HG03066 (cell line): ENCODE data around the gene TENT4B.

Source experiments
- ATAC-seq: cut with Tn5 transposase; IDR thresholded peaks from one replicate; pipeline ENCODE4 v1.9.1; 2021; ENCODE audit warnings: low read depth; ENCODE audit not compliant: unreplicated experiment

TENT4B gene

GRCh38 chr16:50252082-50252611 is 99.0 kb downstream of the TENT4B start:
- no peak for ATAC-seq

DNA sequence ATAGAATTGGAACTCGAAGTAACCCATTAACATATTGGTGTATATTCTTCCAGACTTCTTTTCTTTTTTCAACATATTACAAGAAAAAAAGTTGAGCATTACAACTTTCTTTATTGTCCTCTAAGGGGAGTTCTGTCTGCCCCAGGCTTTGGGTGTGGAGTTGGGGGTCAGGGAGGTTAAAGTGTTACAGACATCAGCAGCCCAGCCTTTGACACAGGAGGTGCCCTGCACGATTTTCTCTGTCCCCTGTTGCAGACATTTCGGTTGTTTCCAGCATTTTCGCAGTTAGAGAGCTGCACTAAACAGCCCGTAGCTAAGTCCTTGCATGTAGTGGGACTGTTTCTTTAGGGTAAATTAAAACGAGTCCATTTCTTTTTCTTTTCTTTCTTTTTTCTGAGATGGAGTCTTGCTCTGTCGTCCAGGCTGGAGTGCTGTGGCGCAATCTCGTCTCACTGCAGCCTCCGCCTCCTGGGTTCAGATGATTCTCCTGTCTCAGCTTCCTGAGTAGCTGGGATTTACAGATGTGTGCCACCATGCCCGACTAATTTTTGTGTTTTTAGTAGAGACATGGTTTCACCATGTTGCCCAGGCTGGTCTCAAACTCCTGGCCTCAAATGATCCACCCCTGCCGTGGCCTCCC is 99.9 kb downstream of the TENT4B start:
- no peak for ATAC-seq

DNA sequence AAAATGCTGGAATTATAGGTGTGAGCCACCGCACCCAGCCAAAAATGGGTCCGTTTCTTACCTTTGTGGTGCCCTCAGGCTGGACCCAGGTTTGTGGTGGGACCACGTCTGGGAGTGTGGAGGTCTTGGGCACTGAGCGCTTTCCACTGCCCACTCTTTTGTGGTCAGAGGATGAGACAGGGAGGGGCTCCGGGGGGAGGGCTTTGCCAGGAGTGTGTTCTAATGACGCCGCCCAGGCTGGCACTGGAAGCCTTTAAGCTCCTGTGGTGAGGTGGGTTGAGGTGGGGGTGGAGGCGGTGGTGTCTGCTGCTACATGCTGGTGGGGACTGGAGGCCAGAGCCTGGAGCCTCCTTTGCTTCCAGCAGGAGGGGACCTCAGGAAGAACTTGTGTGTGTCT is 100.4 kb downstream of the TENT4B start:
- ATAC-seq = no peak

DNA sequence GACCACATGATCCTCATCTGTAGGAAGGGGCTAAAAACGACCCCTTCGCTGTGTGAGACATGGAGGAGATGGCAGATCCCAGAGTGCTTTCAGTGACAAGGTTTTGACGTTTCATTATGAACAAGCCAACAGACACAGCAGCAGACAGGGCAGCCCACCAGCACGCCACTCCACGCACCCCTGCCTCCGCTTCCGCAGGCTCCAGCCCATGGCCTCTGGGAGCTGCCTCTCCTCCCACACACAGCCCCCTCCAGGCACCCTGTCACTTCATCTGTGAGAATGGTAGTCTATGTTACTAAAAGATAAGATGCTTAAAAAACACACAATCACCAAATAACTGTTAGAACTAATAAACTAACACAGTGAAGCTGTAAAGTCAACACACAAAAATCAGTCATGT is 101.0 kb downstream of the TENT4B start:
- no peak for ATAC-seq

GRCh38 chr16:50255538-50255937 is 102.4 kb downstream of the TENT4B start:
- ATAC-seq = no peak

GRCh38 chr16:50256604-50257003 is 103.5 kb downstream of the TENT4B start:
- no peak for ATAC-seq

DNA sequence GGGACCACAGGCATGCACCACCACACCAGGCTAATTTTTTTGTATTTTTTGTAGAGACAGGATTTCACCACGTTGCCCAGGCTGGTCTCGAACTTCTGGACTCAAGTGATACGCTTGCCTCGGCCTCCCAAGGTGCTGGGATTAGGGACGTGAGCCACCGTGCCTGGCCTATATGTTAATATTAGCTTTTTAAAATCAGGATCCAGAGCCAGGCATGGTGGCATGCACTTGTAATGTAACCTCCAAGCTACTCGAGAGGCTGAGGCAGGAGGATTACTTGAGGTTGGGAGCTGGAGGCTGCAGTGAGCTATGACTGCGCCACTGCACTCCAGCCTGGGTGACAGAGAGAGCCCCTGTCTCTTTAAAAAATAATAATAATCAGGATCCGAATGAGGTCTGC is 104.8 kb downstream of the TENT4B start:
- ATAC-seq = no peak

DNA sequence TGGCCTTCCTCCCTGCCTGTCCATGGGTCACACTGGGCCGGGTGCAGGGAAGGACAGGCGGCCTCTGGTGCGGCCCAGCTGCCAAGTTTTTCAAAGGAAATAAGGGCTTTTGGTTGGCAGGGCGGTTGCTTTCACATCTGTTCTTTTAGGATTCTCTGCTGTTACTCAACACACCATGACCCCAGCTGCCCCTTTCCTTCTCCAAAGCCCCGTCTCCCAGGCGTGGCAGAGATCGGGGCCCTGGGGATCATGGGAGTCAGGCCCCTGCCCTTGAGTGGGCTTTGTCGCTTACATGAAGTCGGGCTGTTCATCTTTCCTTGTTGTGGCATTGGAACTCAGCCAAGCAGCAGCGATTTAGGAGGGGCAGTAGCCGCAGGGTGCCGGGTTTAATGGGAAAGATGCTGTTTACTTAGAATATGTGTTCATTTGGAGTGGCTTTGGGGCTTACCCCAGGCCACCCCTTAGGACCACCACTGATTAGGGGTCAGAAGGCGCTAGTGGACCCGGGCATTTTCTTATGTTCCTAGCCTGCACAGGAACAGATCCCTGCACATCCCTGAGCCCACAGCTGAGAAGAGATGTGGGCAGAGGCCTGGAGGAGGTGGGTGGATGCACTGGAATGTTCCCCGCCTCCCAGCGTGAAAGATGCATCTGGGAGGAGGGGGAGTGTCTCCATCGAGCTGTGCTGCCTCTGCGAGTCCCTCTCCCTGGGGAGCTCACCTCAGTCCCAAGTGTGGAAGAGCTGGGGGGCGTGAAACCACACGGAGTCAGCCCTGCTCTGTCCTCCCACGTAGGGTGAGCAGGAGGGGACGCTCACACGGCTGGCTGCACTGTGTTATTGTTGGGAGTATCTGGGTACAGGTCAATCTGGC is 106.5 kb downstream of the TENT4B start:
- no peak for ATAC-seq

- ATAC-seq = no peak
These were observed 107.4 kb downstream of the TENT4B start for GRCh38 chr16:50260206-50261159.

DNA sequence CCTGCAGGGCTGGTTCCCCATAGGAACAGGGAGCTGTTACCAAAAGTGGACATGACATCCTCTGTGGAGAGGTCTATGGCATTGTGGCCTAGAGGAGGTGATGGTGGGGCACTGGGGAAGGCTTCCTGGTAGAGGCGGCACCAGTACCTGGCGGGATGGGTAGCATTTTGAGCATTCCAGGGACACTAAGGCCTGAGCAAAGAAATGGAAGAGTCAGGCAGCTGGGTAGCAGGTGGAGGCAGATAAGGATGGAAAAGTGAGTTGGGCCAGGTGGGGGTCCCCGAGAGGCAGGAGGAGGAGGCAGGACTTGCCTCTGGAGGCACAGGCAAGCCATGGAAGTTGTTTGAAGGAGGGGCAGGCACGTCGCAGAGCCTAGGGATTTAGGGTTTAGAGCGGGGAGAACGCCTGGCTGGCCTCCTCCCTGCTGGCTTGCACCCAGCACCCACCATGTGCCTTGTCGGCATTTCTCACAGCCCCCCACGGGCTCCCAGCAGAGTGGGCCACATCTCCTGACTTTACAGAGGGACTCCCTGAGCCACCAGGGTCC is 108.1 kb downstream of the TENT4B start:
- no peak for ATAC-seq

- ATAC-seq = no peak
These were observed 108.7 kb downstream of the TENT4B start for GRCh38 chr16:50261707-50262235.

DNA sequence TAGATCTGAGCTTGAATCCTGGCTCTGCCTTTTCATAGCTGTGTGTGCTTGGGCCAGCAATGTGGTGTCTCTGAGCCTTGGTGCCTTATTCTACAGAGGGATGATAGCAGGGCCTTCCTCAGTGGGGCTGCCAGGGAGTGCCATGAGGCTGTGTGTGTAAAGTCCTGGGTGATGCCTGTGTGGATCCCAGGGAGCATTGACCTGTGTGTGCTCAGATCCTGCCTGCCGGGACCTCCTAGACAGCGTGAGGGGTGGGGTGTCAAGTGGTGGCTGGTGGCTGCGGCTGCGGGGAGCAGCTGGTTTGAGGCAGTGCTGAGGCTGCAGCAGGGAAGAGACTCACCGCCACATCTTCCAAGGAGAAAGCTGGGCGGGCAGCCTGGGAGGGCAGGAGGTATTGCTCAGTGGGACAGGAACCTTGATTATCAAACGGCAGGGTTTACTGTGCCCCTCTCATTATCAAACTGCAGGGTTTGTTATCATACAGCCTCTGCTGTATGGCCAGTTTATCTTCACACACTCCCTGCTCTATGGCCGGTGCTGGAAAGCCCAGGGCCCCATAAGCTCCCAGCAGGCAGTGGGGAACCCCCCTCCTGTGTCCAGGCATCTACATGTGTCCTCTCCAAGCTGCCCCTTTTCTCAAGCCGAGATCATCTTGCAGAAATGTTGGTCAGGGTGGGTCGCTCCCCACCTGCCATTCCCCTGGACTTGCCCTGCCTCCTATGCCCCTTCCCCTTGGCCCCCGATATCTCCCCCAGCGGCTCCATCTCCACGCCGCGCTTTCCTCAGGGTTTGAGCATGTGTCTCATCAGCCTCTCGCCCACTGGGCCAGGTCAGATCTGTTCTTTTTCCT is 110.2 kb downstream of the TENT4B start:
- no peak for ATAC-seq

DNA sequence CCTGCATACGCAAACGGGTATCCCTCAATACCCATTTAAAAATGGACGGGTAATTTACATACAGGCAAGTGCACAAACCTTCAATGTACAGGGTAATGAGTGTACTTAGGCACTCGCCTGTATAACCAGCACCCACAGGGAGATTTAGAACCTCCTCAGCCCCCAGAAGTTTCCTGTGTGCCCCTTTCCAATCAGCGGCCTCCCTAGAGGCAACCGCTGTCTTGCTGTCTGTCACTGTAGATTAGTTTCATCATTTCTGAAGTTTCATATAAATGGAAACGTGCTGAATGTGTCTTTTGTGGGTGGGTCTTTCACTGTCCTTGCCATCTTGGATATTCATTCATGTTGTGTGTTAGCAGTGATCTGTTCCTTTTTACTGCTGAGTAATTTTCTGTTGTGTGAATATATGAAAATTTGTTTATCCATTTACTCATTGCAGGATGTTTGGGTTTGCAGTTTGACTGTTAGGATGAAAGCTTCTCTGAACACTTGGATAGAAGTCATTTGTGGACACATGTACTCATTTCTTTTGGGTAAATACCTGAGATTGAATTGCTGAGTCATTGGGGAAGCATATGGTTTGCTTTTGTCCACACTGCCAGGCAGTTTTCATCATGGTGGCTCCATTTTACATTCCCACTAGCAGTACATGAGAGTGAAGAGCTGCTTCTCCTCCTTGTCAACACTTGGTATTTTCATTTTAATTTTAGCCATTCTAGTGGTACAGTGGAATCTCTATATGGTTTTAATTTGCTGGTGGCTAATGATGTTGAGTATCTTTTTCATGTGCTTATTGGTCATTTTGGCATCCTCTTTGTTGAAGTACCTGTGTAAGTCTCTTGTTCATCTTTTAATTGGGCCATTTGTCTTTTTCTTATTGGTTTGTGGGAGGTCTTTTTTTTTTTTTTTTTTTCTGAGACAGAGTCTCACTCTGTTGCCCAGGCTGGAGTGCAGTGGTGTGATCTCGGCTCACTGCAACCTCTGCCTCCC is 111.1 kb downstream of the TENT4B start:
- no peak for ATAC-seq

- ATAC-seq = no peak
These were observed 112.2 kb downstream of the TENT4B start for GRCh38 chr16:50265260-50265659.

DNA sequence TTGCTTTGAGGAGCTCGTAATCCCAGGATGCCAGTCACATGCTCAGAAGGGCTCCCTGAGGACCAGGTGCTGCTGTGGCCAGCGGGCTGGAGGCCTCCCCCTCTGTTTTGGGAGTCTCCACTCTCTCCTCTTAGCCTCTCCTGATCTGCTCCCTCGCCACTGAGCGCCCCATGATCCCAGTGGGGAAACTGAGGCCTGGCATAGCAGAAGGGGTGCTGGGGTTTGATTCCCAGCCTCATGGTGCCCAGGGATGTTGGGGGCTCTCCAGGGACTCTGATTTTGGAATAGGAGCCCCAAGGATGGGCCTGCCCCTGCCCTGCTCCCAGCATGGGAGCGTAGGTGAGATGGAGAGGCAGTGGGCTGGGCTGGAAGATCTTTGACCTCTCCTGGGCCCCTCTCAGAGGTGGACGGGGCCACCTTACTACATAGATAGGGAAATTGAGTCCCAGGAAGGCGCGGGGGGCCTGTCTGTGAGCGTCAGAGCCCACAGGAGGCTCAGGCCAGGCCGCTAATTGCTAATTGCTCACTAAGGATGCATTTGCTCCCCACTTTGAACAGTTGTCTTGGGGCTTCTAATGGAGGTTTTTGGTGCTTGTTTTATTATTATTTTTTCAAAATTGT is 112.7 kb downstream of the TENT4B start:
- ATAC-seq = no peak

GRCh38 chr16:50266337-50267091 is 113.4 kb downstream of the TENT4B start, which contains the start of gene ADCY7:
Gene ADCY7, plus strand, starts transcription at chr16:50266551. Its CDS starts 21,629 bp downstream, at chr16:50288180.
- peak; percentile 85 for ATAC-seq

GRCh38 chr16:50267151-50267631 is 114.1 kb downstream of the TENT4B start:
- no peak for ATAC-seq
